ENCODE results near the gene SYTL3.

GRCh38 chr6:158764183-158764849 lies 114.5 kb downstream of the SYTL3 start:
- TF ChIP-seq SUZ12 (IDR thresholded peaks at IDR 0.05; ENCODE audit: extremely low read depth, insufficient read depth, insufficient read length) = no peak
- no peak for TF ChIP-seq ZNF274 (IDR thresholded peaks at IDR 0.05; ENCODE audit: low read depth, low read length)
- TF ChIP-seq YY1 (IDR thresholded peaks at IDR 0.05; ENCODE audit: insufficient read depth, insufficient read length) = no peak

All from NT2/D1 (cell line).